ENCODE results near the gene OR1L8. TPM values are rescaled to one million over a fixed set of nuclear protein-coding genes. Genes with fewer than 3 reads are reported as not detected.

OR1L8 gene
- polyA plus RNA-seq, 3 donors = not detected

- Histone ChIP-seq H2AFZ (ENCODE audit: insufficient read depth, low read depth, low read length, poor library complexity, severe bottlenecking) (no peak within 1 kb of the TSS), H4K20me1 (ENCODE audit: insufficient read depth, low read length) (no peaks in the 10 kb centered on the region), H3K36me3 (replicated peaks in 1 of 2; ENCODE audit: control insufficient read depth in 1 of 2, insufficient read depth in 2 of 2, low read length in 2 of 2) (no peaks in the 10 kb centered on the region), H3K9me3 (replicated peaks in 1 of 2; ENCODE audit: control insufficient read depth in 1 of 2, insufficient read depth in 1 of 2, low read length in 2 of 2) (no peaks in the 10 kb centered on the region), H3K79me2 (ENCODE audit: insufficient read depth, low read length) (no peaks in the 10 kb centered on the region), H3K4me3 (replicated peaks in 1 of 3; ENCODE audit: low read depth in 2 of 3, low read length in 3 of 3) (no peak within 1 kb of the TSS), H3K4me1 (ENCODE audit: control insufficient read depth in 1 of 2, insufficient read depth in 2 of 2, low read length in 2 of 2) (no peaks in the 10 kb centered on the region), H3K4me2 (replicated peaks; ENCODE audit: extremely low read depth, low read length, poor library complexity, severe bottlenecking) (no peak within 1 kb of the TSS), H3K27me3 (ENCODE audit: control insufficient read depth in 2 of 2, insufficient read depth in 2 of 2, low read length in 2 of 2) (no peaks in the 10 kb centered on the region), H3K9ac (ENCODE audit: insufficient read depth, low read length, poor library complexity, severe bottlenecking) (no peak within 1 kb of the TSS), H3K27ac (ENCODE audit: low read depth in 1 of 2, low read length in 2 of 2) (no peak within 1 kb of the TSS)
- peaks cover 0 to 8% (median 3%) of the 10 kb centered on the region in 7 donors for H3K9me3 Mint-ChIP-seq
- H3K27me3 Mint-ChIP-seq (ENCODE audit: low read depth in 3 of 3) = peaks cover 0 to 10% (median 3%) of the 10 kb centered on the region in 3 donors
- TF ChIP-seq CTCF (IDR thresholded peaks at IDR 0.05) = no peak
- 70% methylated on average over 2 of the region's 2 CpGs for WGBS (ENCODE audit: insufficient coverage)
- no peak for DNase-seq
- intact Hi-C loops (cut with micrococcal nuclease) = no loop called here
- no peaks in the 10 kb centered on the region for H3K36me3 Mint-ChIP-seq
- H3K4me3 Mint-ChIP-seq = no peak within 1 kb of the TSS
- H3K27ac Mint-ChIP-seq = no peak within 1 kb of the TSS
- H3K4me1 Mint-ChIP-seq = no peaks in the 10 kb centered on the region
Measured at GRCh38 chr9:122552812-122553211, 30.4 kb downstream of the OR1L8 start, which contains the start of gene OR1N2. Gene OR1N2, plus strand, starts transcription at chr9:122553112. Its CDS starts 100 bp downstream, at chr9:122553212.

GRCh38 chr9:122551371-122551770 is 31.8 kb downstream of the OR1L8 start:
- H3K4me1 ChIP-seq (ENCODE audit: control insufficient read depth in 1 of 2, insufficient read depth in 2 of 2, low read length in 2 of 2) = no peaks in the 10 kb centered on the region
- no peaks in the 10 kb centered on the region for H3K79me2 ChIP-seq (ENCODE audit: insufficient read depth, low read length)
- H3K9me3 ChIP-seq (replicated peaks in 1 of 2; ENCODE audit: control insufficient read depth in 1 of 2, insufficient read depth in 1 of 2, low read length in 2 of 2) = no peaks in the 10 kb centered on the region
- H3K9ac ChIP-seq (ENCODE audit: insufficient read depth, low read length, poor library complexity, severe bottlenecking) = no peak overlapping the region
- Mint-ChIP-seq H3K4me3 (no peak overlapping the region), H3K27me3 (ENCODE audit: low read depth in 3 of 3) (peaks cover 0 to 10% (median 3%) of the 10 kb centered on the region in 3 donors), H3K36me3 (no peaks in the 10 kb centered on the region), H3K9me3 (peaks cover 0 to 8% (median 3%) of the 10 kb centered on the region in 7 donors), H3K27ac (no peak overlapping the region), H3K4me1 (no peaks in the 10 kb centered on the region)
- WGBS (ENCODE audit: insufficient coverage) = 83% methylated on average over 4 of the region's 5 CpGs
- no peak overlapping the region for H3K27ac ChIP-seq (ENCODE audit: low read depth in 1 of 2, low read length in 2 of 2)
- no peaks in the 10 kb centered on the region for H3K27me3 ChIP-seq (ENCODE audit: control insufficient read depth in 2 of 2, insufficient read depth in 2 of 2, low read length in 2 of 2)
- H3K36me3 ChIP-seq (replicated peaks in 1 of 2; ENCODE audit: control insufficient read depth in 1 of 2, insufficient read depth in 2 of 2, low read length in 2 of 2) = no peaks in the 10 kb centered on the region
- H3K4me3 ChIP-seq (replicated peaks in 1 of 3; ENCODE audit: low read depth in 2 of 3, low read length in 3 of 3) = no peak overlapping the region
- TF ChIP-seq CTCF (IDR thresholded peaks at IDR 0.05) = no peak
- H3K4me2 ChIP-seq (replicated peaks; ENCODE audit: extremely low read depth, low read length, poor library complexity, severe bottlenecking) = no peak overlapping the region
- intact Hi-C loops (cut with micrococcal nuclease) = no loop called here
- DNase-seq = no peak
- no peak overlapping the region for H2AFZ ChIP-seq (ENCODE audit: insufficient read depth, low read depth, low read length, poor library complexity, severe bottlenecking)
- no peaks in the 10 kb centered on the region for H4K20me1 ChIP-seq (ENCODE audit: insufficient read depth, low read length)
